Glomerular visceral epithelial cell (primary cell): ENCODE data around the gene LGALS8.

ENCODE experiments used
- DNase-seq: peaks from one replicate; pipeline ENCODE4 v3.0.0-alpha.2; 2016; ENCODE audit errors: extremely low spot score

LGALS8 gene

DNA sequence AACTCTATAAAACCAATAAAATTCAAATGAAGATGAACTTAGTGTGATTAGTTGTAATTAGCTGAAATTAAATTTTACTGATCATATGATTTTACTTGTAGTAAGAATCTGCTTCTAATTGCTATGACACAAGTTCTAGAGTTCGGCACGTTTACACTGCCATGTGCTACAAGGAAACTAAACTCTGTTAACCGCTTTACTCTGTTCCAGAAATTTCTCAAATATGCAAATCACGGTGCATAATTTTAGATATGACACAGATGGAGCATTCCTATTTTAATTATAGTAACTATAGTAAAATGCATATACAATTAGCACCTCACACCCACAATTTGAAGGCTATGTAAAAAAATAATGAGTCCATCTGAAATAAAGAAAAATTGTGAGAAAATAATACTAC lies 65.7 kb downstream of the LGALS8 start:
- DNase-seq = no peak

- DNase-seq = no peak
Measured at GRCh38 chr1:236590553-236591150, 66.9 kb downstream of the LGALS8 start.

- no peak for DNase-seq
Measured at GRCh38 chr1:236602171-236602570, 78.4 kb downstream of the LGALS8 start.
